NOMO-1 (cell line): Measurements from ENCODE around the gene ALG12.

Source experiments
- DNase-seq, 2 experiments: peaks; one replicate each; lab custom pipeline; 2025; ENCODE audit not compliant: unreplicated experiment in 2 of 2; lab: John Stamatoyannopoulos, UW

Gene ALG12

GRCh38 chr22:49958366-49958921, 40.2 kb upstream of the ALG12 start:
- DNase-seq, result no peak

GRCh38 chr22:49957826-49958365, 39.7 kb upstream of the ALG12 start:
- no peak for DNase-seq

GRCh38 chr22:49956914-49957825, 38.9 kb upstream of the ALG12 start:
- no peak for DNase-seq

GRCh38 chr22:49956418-49956770, 38.2 kb upstream of the ALG12 start:
- no peak for DNase-seq

- DNase-seq, result no peak
Measured at GRCh38 chr22:49955581-49956417, 37.6 kb upstream of the ALG12 start.

GRCh38 chr22:49954991-49955580, 36.8 kb upstream of the ALG12 start:
- DNase-seq, result no peak

GRCh38 chr22:49954354-49954753, 36.1 kb upstream of the ALG12 start:
- DNase-seq, result no peak

GRCh38 chr22:49953680-49954344, 35.6 kb upstream of the ALG12 start:
- DNase-seq, result no peak

- DNase-seq, result peak; percentile 9 to 32
Measured at GRCh38 chr22:49953027-49953679, 34.9 kb upstream of the ALG12 start.

GRCh38 chr22:49951986-49952896, 34.0 kb upstream of the ALG12 start:
- no peak for DNase-seq

GRCh38 chr22:49951678-49951985, 33.4 kb upstream of the ALG12 start:
- DNase-seq, result no peak

GRCh38 chr22:49951000-49951677, 32.9 kb upstream of the ALG12 start:
- peak; percentile 16 to 25 for DNase-seq

- no peak for DNase-seq
Measured at GRCh38 chr22:49950396-49950994, 32.3 kb upstream of the ALG12 start.

GRCh38 chr22:49949914-49950292, 31.7 kb upstream of the ALG12 start:
- DNase-seq, result no peak

GRCh38 chr22:49948958-49949913, 31.0 kb upstream of the ALG12 start:
- DNase-seq, result no peak

- DNase-seq, result no peak
Measured at GRCh38 chr22:49948116-49948957, 30.1 kb upstream of the ALG12 start.
